HG03571 (cell line): Measurements from ENCODE around the gene NPAT.
"Not testable (repeated sequence)": the region's sequence is repeated elsewhere in the genome, so short reads cannot be mapped to it uniquely, and the experiment has no call there.

Source experiments
- ATAC-seq: cut with Tn5 transposase; IDR thresholded peaks from one replicate; pipeline ENCODE4 v1.9.1; 2021; ENCODE audit not compliant: unreplicated experiment

NPAT gene

GRCh38 chr11:108160970-108161566 is 61.4 kb downstream of the NPAT start:
- ATAC-seq: peak; percentile 98

- no peak for ATAC-seq
Measured at GRCh38 chr11:108154591-108154990, 67.8 kb downstream of the NPAT start.

- ATAC-seq: no peak
Measured at GRCh38 chr11:108148556-108148955, 73.9 kb downstream of the NPAT start.

- ATAC-seq: no peak
Measured at GRCh38 chr11:108147150-108147549, 75.3 kb downstream of the NPAT start.

- no peak for ATAC-seq
Measured at GRCh38 chr11:108144615-108145014, 77.8 kb downstream of the NPAT start.

- ATAC-seq: no peak
Measured at GRCh38 chr11:108142304-108142703, 80.1 kb downstream of the NPAT start.

- no peak for ATAC-seq
Measured at GRCh38 chr11:108137212-108137611, 85.2 kb downstream of the NPAT start.

- no peak for ATAC-seq
Measured at GRCh38 chr11:108135845-108136544, 86.4 kb downstream of the NPAT start.

- ATAC-seq: not testable (repeated sequence)
Measured at GRCh38 chr11:108132993-108133538, 89.4 kb downstream of the NPAT start.

GRCh38 chr11:108131993-108132392 is 90.4 kb downstream of the NPAT start:
- ATAC-seq: no peak

GRCh38 chr11:108128772-108129171 is 93.7 kb downstream of the NPAT start:
- ATAC-seq: no peak

GRCh38 chr11:108125096-108125495 is 97.3 kb downstream of the NPAT start:
- no peak for ATAC-seq

- no peak for ATAC-seq
Measured at GRCh38 chr11:108122166-108122628, 100.2 kb downstream of the NPAT start.

GRCh38 chr11:108121274-108122155 is 100.9 kb downstream of the NPAT start, which contains the start of gene ACAT1:
ACAT1 (plus strand) TSS chr11:108121567; CDS start chr11:108121607, 40 bp downstream.
- peak; percentile 98 for ATAC-seq

- ATAC-seq: not testable (repeated sequence)
Measured at GRCh38 chr11:108120936-108121273, 101.5 kb downstream of the NPAT start.

GRCh38 chr11:108117746-108118371 is 104.6 kb downstream of the NPAT start:
- ATAC-seq: no peak

- ATAC-seq: no peak
Measured at GRCh38 chr11:108115500-108116140, 106.8 kb downstream of the NPAT start.

- ATAC-seq: no peak
Measured at GRCh38 chr11:108112057-108112456, 110.4 kb downstream of the NPAT start.

GRCh38 chr11:108111126-108111525 is 111.3 kb downstream of the NPAT start:
- no peak for ATAC-seq
